HepG2 (cell line): ENCODE measurements around the gene PTGR2. TPM values are rescaled to one million over a fixed set of nuclear protein-coding genes. Genes with fewer than 3 reads are reported as not detected.

Source experiments
- GPN1 ChIP-seq: sonication (generic); formaldehyde crosslinking; IDR thresholded peaks from 2 replicates; pipeline ENCODE4 v1.5.1; 2020; ENCODE audit warnings: missing genetic modification reagents, borderline replicate concordance
- HES4 ChIP-seq: sonication (generic); formaldehyde crosslinking; IDR thresholded peaks from 2 replicates; pipeline ENCODE4 v1.9.0; 2021; ENCODE audit warnings: mild to moderate bottlenecking, missing genetic modification reagents, borderline replicate concordance
- HHEX ChIP-seq: IDR thresholded peaks from 2 replicates; pipeline ENCODE4 v1.6.1; 2016; ENCODE audit warnings: control low read depth
- PRMT3 ChIP-seq: sonication (generic); formaldehyde crosslinking; IDR thresholded peaks from 2 replicates; pipeline ENCODE4 v1.8.1; 2022; ENCODE audit warnings: low read depth, mild to moderate bottlenecking, moderate library complexity, missing genetic modification reagents, borderline replicate concordance
- SAFB2 ChIP-seq: sonication (generic); formaldehyde crosslinking; IDR thresholded peaks from 2 replicates; pipeline ENCODE4 v1.5.1; 2020; ENCODE audit warnings: missing genetic modification reagents, low read depth, mild to moderate bottlenecking, borderline replicate concordance
- TOPORS ChIP-seq: sonication (generic); formaldehyde crosslinking; IDR thresholded peaks from 2 replicates; pipeline ENCODE4 v1.8.0; 2023; ENCODE audit warnings: mild to moderate bottlenecking, missing genetic modification reagents
- ZBTB14 ChIP-seq: sonication (generic); formaldehyde crosslinking; IDR thresholded peaks from 2 replicates; pipeline ENCODE4 v1.4.0; 2020; ENCODE audit warnings: missing genetic modification reagents
- ZBTB21 ChIP-seq: sonication (generic); formaldehyde crosslinking; IDR thresholded peaks from 2 replicates; pipeline ENCODE4 v1.4.0; 2020; ENCODE audit warnings: missing genetic modification reagents
- ZNF142 ChIP-seq: sonication (generic); formaldehyde crosslinking; IDR thresholded peaks from 2 replicates; pipeline ENCODE4 v1.4.0; 2020; ENCODE audit warnings: missing genetic modification reagents
- ZNF672 ChIP-seq: sonication (generic); formaldehyde crosslinking; IDR thresholded peaks from 2 replicates; pipeline ENCODE4 v1.8.1; 2022; ENCODE audit warnings: missing genetic modification reagents
- polyA plus RNA-seq, 8 experiments: library from polyadenylated mRNA; depleted of rRNA in 3 of 8; stranded (reverse) in 7 of 8; unstranded in 1 of 8; fragments of >200 nt; fragmentation: Illumina TruSeq in 4 of 8; extraction: Trizol in 4 of 8; gene quantifications; 2 replicates each; pipeline versions ENCODE4 v1.2.1 to v1.2.3, GENCODE V29; 2011 to 2016; ENCODE audit warnings: low read depth in 4 of 8, missing spikeins in 1 of 8, mixed read lengths in 1 of 8; ENCODE audit not compliant: insufficient read depth in 1 of 8
- total RNA-seq, 5 experiments: library from RNA; depleted of rRNA; stranded (reverse); fragments of >200 nt; fragmentation: Illumina TruSeq; extraction: Trizol; gene quantifications; 2 replicates each; pipeline ENCODE4 v1.2.3, GENCODE V29; 2016; ENCODE audit warnings: low read depth in 1 of 5

Gene PTGR2
- total and polyA plus RNA-seq, 2 of the 13 experiments (the other 11 are each of a cell fraction or from before 2014, with no cell fraction given), result 3.0 to 4.3 TPM

GRCh38 chr14:73886449-73887317 lies 35.1 kb downstream of the PTGR2 start, which contains the start of gene ZNF410 (continued):
- TF ChIP-seq SAFB2 (CRISPR knock-in tag) (peak; percentile 46; the same call in 1 of the 2 replicates), ZNF142 (no peak; the same call in 1 of the 2 replicates), PRMT3 (no peak), TOPORS (CRISPR knock-in tag) (peak; percentile 31; the same call in 1 of the 2 replicates), HES4 (CRISPR knock-in tag) (no peak), HHEX (CRISPR knock-in tag) (no peak), ZBTB14 (CRISPR knock-in tag) (peak; percentile 25; the same call in 1 of the 2 replicates), ZBTB21 (CRISPR knock-in tag) (peak; percentile 98), GPN1 (no peak; the same call in 1 of the 2 replicates), ZNF672 (CRISPR knock-in tag) (no peak)
